Measurements from ENCODE around the gene CBY1.

CBY1 gene

DNA sequence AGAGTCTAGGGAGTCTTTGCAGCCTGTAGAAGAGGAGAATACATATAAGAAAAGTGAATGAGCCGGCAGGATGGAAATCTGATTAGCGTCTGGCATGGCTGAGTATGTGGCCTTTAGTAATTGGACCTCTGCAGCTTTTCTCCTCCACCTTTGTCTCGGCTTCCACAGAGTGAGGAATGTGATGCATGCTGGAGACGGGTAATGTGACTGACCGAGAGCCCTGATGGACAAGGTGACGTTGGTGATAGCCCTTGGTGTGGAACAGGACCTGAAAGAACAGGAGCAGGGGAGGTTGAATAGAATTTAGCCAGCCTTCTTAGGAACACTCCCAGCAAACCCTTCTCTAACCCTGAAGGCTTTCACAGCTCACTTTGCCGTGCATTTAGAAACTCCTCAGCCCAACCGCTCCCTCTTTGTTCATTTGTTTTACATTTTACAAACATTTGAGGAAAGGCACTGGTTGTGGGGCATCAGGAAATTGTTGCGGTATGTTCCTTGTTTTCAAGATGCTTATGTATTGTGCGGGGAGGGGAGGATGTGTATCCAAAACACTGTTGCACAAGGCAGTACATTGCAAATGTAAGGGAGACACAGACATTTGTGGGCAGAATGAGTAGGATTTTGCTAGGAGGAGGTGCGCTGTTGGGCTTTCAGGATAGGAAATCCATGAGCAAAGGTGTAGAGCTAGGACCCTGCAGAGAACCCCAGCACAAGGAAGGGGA lies 56.2 kb downstream of the CBY1 start:
- Mint-ChIP-seq H3K4me1 (peaks cover 67% of the 10 kb centered on the region), H3K36me3 (ENCODE audit: low read depth) (peaks cover 33% of the 10 kb centered on the region), H3K4me3 (peak overlapping the region; percentile 54), H3K27ac (peak overlapping the region; percentile 80), H3K9me3 (no peaks in the 10 kb centered on the region), H3K27me3 (ENCODE audit: low read depth, poor library complexity) (peaks cover 4% of the 10 kb centered on the region)
- no peak for TF ChIP-seq CTCF (IDR thresholded peaks at IDR 0.05)
- no peak for DNase-seq

- DNase-seq = no peak
- H3K4me1 Mint-ChIP-seq = peaks cover 63% of the 10 kb centered on the region
Measured at GRCh38 chr22:38713921-38714320, 57.5 kb downstream of the CBY1 start.

GRCh38 chr22:38715176-38715764 lies 58.8 kb downstream of the CBY1 start:
- TF ChIP-seq CTCF (IDR thresholded peaks at IDR 0.05) = no peak
- H3K9me3 Mint-ChIP-seq = no peaks in the 10 kb centered on the region
- H3K4me3 Mint-ChIP-seq = no peak overlapping the region
- no peak for DNase-seq
- H3K27ac Mint-ChIP-seq = peak overlapping the region; percentile 56
- peaks cover 4% of the 10 kb centered on the region for H3K27me3 Mint-ChIP-seq (ENCODE audit: low read depth, poor library complexity)
- peaks cover 63% of the 10 kb centered on the region for H3K4me1 Mint-ChIP-seq
- H3K36me3 Mint-ChIP-seq (ENCODE audit: low read depth) = peaks cover 31% of the 10 kb centered on the region

More at GRCh38 chr22:38713921-38714320, 57.5 kb downstream of the CBY1 start:
- peak overlapping the region; percentile 5 for H3K4me3 Mint-ChIP-seq
- peaks cover 39% of the 10 kb centered on the region for H3K36me3 Mint-ChIP-seq (ENCODE audit: low read depth)
- TF ChIP-seq CTCF (IDR thresholded peaks at IDR 0.05) = no peak
- peak overlapping the region; percentile 47 for H3K27ac Mint-ChIP-seq
- peaks cover 4% of the 10 kb centered on the region for H3K27me3 Mint-ChIP-seq (ENCODE audit: low read depth, poor library complexity)
- no peaks in the 10 kb centered on the region for H3K9me3 Mint-ChIP-seq

GRCh38 chr22:38715852-38716251 lies 59.4 kb downstream of the CBY1 start:
- Mint-ChIP-seq H3K36me3 (ENCODE audit: low read depth) (peaks cover 28% of the 10 kb centered on the region), H3K4me3 (no peak overlapping the region), H3K27ac (peak overlapping the region; percentile 73), H3K9me3 (no peaks in the 10 kb centered on the region), H3K27me3 (ENCODE audit: low read depth, poor library complexity) (peaks cover 4% of the 10 kb centered on the region), H3K4me1 (peaks cover 63% of the 10 kb centered on the region)
- no peak for TF ChIP-seq CTCF (IDR thresholded peaks at IDR 0.05)
- DNase-seq = no peak

DNA sequence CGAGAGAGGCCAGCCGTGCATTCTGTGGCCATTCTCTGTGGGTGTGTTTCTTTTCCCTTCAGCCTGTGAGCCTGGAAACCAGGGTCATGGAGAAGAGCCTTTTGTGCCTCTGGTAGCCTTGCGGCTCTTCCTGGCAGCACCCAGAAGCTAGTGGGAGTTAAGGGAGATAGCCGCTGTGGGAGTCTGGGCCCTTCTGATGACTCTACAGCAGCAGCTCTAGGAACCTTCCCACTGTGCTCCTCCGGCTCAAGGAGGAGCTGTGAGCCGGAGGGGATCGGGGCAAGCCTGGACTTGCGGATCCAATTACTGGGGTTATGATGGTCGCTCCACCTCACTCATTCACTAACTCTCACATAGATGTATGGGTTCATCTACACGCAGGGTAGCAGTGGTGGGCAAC lies 59.8 kb downstream of the CBY1 start:
- Mint-ChIP-seq H3K27ac (peak overlapping the region; percentile 96), H3K9me3 (no peaks in the 10 kb centered on the region), H3K4me1 (peaks cover 60% of the 10 kb centered on the region), H3K27me3 (ENCODE audit: low read depth, poor library complexity) (peaks cover 4% of the 10 kb centered on the region), H3K36me3 (ENCODE audit: low read depth) (peaks cover 26% of the 10 kb centered on the region), H3K4me3 (no peak overlapping the region)
- no peak for TF ChIP-seq CTCF (IDR thresholded peaks at IDR 0.05)
- DNase-seq = no peak

- Mint-ChIP-seq H3K27me3 (ENCODE audit: low read depth, poor library complexity) (peaks cover 4% of the 10 kb centered on the region), H3K4me3 (no peak overlapping the region), H3K4me1 (peaks cover 57% of the 10 kb centered on the region), H3K36me3 (ENCODE audit: low read depth) (peaks cover 31% of the 10 kb centered on the region), H3K9me3 (no peaks in the 10 kb centered on the region), H3K27ac (peak overlapping the region; percentile 96)
- TF ChIP-seq CTCF (IDR thresholded peaks at IDR 0.05) = no peak
- DNase-seq = no peak
Measured at GRCh38 chr22:38716826-38717225, 60.4 kb downstream of the CBY1 start.
